Sigmoid colon (tissue), 7 donors: ENCODE data around the gene HERC4. TPM values are rescaled to one million over a fixed set of nuclear protein-coding genes. Genes with fewer than 3 reads are reported as not detected.

ENCODE experiments used
- DNase-seq: peaks from one replicate; pipeline ENCODE4 v3.0.0-alpha.2; 2019
- H3K27ac ChIP-seq, 4 donors: fragments of 200-600 bp; sonication (generic); one replicate each; pipeline ENCODE4 v1.5.1; 2016 to 2019; ENCODE audit warnings: mild to moderate bottlenecking in 1 of 4
- H3K27me3 ChIP-seq, 3 donors: fragments of 200-600 bp; sonication (generic); one replicate each; pipeline ENCODE4 v1.5.1; 2019; ENCODE audit warnings: mild to moderate bottlenecking in 1 of 3
- H3K36me3 ChIP-seq, 4 donors: fragments of 200-600 bp; sonication (generic); one replicate each; pipeline ENCODE4 v1.5.1; 2016 to 2019
- H3K4me1 ChIP-seq, 4 donors: fragments of 200-600 bp; sonication (generic); one replicate each; pipeline ENCODE4 v1.5.1; 2017 to 2019
- H3K4me3 ChIP-seq, 4 donors: fragments of 200-600 bp; sonication (generic); one replicate each; pipeline ENCODE4 v1.5.1; 2017 to 2019; ENCODE audit warnings: mild to moderate bottlenecking in 2 of 4, moderate library complexity in 1 of 4
- H3K9me3 ChIP-seq, 4 donors: fragments of 200-600 bp in 3 of 4; sonication (generic) in 3 of 4; one replicate each; pipeline versions ENCODE4 v1.5.1 to v1.6.1; 2013 to 2019
- CTCF ChIP-seq, 4 experiments: fragments of 450-650 bp in 3 of 4; fragments of 200-600 bp in 1 of 4; IDR thresholded peaks; one replicate each; pipeline ENCODE4 v1.5.1; 2016 to 2019; ENCODE audit warnings: antibody characterized with exemption in 4 of 4, mild to moderate bottlenecking in 3 of 4, moderate library complexity in 2 of 4
- EP300 ChIP-seq, 4 donors: sonication (generic); formaldehyde crosslinking; IDR thresholded peaks; one replicate each; pipeline ENCODE4 v1.6.1; 2017; ENCODE audit warnings: antibody characterized with exemption in 4 of 4
- POLR2A ChIP-seq, 2 donors: fragments of 450-650 bp; IDR thresholded peaks; one replicate each; pipeline ENCODE4 v1.6.1; 2016; ENCODE audit warnings: antibody characterized with exemption in 2 of 2, mild to moderate bottlenecking in 2 of 2, moderate library complexity in 2 of 2
- POLR2AphosphoS5 ChIP-seq, 4 donors: sonication (generic); formaldehyde crosslinking; IDR thresholded peaks; one replicate each; pipeline ENCODE4 v1.6.1; 2017; ENCODE audit warnings: antibody characterized with exemption in 4 of 4
- WGBS, 2 donors: extraction: QIAGEN DNeasy Blood & Tissue Kit; methylation state at CpG; one replicate each; pipeline ENCODE4 v1.1.7; 2013; 5-methylcytosine and 5-hydroxymethylcytosine counted together
- intact Hi-C: fragments of 100-400 bp; cut with DNase I; formaldehyde crosslinking; loops from one replicate; pipeline ENCODE4 v1.15.1; 2023
- polyA plus RNA-seq, 3 donors: library from polyadenylated mRNA; stranded (reverse); fragments of 200-250 nt; gene quantifications; one replicate each; pipeline ENCODE4 v1.2.3, GENCODE V29; 2013
- total RNA-seq, 4 donors: library from RNA; depleted of rRNA; stranded (reverse); fragments of >200 nt; gene quantifications; one replicate each; pipeline ENCODE4 v1.1.0, GENCODE V29; 2016
- donor health status: healthy with polysubstance abuse.
- donor health status: Bipolar disorder and iron deficiency.
- donor health status: healthy.

Gene HERC4
- total and polyA plus RNA-seq, 7 donors: 15.0 to 54.3 (median 49.2) TPM

DNA sequence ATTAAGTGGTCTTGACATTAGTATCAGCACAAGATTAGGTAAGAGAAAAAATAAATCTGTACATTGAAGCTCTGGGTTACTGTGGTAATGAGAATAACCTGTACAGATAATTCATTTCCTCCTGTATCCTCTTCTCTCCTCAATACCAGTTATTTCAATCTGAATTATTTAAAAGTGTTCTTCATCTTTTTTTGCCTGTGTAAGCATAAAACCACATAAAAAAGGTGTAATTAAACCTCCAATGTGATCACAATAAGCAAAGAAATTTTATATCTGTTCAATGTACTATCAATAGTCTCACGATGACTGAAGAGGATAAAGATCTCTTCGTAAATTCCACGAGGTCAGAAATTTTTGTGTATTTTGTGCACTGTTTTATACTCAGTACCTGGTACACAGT is 33.0 kb upstream of the HERC4 start:
- no peak for DNase-seq
- H3K27ac ChIP-seq: no peak overlapping the region
- no peaks in the 10 kb centered on the region for H3K36me3 ChIP-seq
- no peaks in the 10 kb centered on the region for H3K27me3 ChIP-seq
- 82 to 90% methylated on average over 3 of the region's 3 CpGs for WGBS, 2 donors
- intact Hi-C loops: no loop called here
- no peaks in the 10 kb centered on the region for H3K9me3 ChIP-seq
- no peak for TF ChIP-seq POLR2A (IDR thresholded peaks at IDR 0.05)
- TF ChIP-seq POLR2AphosphoS5 (IDR thresholded peaks at IDR 0.05): no peak
- no peak for TF ChIP-seq CTCF (IDR thresholded peaks at IDR 0.05)
- TF ChIP-seq EP300 (IDR thresholded peaks at IDR 0.05): no peak
- H3K4me1 ChIP-seq: peaks cover 0 to 10% (median 5%) of the 10 kb centered on the region in 4 donors
- H3K4me3 ChIP-seq: no peak overlapping the region

- Histone ChIP-seq H3K4me1 (peaks cover 0 to 10% (median 5%) of the 10 kb centered on the region in 4 donors), H3K4me3 (no peak overlapping the region), H3K9me3 (no peaks in the 10 kb centered on the region), H3K27ac (no peak overlapping the region), H3K27me3 (no peaks in the 10 kb centered on the region), H3K36me3 (no peaks in the 10 kb centered on the region)
- intact Hi-C loops: no loop called here
- DNase-seq: no peak
- TF ChIP-seq POLR2A (IDR thresholded peaks at IDR 0.05) (no peak), CTCF (IDR thresholded peaks at IDR 0.05) (no peak), EP300 (IDR thresholded peaks at IDR 0.05) (no peak), POLR2AphosphoS5 (IDR thresholded peaks at IDR 0.05) (no peak)
- 96 to 98% methylated on average over 1 of the region's 1 CpG for WGBS, 2 donors
Observed at GRCh38 chr10:68107651-68108050, 32.6 kb upstream of the HERC4 start.

DNA sequence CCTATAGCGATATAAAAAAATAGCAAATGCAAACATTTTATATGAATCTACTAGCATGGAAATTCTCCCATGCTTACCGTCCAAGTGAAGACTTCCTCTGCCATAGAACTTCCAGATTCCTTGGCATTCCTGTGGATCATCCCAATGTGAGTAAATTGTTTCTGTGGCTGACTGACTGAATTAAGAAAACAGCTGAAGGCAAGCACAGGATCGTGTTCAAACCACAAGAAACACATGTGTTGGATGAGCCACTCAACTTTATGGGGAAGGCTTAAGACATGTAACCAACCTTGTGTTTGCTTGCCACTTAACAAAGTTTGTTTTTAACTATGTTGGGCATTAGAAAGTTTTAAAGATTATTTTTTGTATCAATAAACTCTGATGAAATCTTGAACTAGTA is 31.6 kb upstream of the HERC4 start:
- Histone ChIP-seq H3K36me3 (no peaks in the 10 kb centered on the region), H3K4me1 (peaks cover 0 to 10% (median 5%) of the 10 kb centered on the region in 4 donors), H3K4me3 (no peak overlapping the region), H3K9me3 (no peaks in the 10 kb centered on the region), H3K27me3 (no peaks in the 10 kb centered on the region), H3K27ac (no peak overlapping the region)
- intact Hi-C loops: no loop called here
- 77 to 81% methylated on average over 3 of the region's 3 CpGs for WGBS, 2 donors
- DNase-seq: no peak
- no peak for TF ChIP-seq POLR2A (IDR thresholded peaks at IDR 0.05)
- no peak for TF ChIP-seq CTCF (IDR thresholded peaks at IDR 0.05)

GRCh38 chr10:68105820-68106219 is 30.7 kb upstream of the HERC4 start:
- DNase-seq: no peak
- Histone ChIP-seq H3K4me3 (no peak overlapping the region), H3K27me3 (no peaks in the 10 kb centered on the region), H3K9me3 (no peaks in the 10 kb centered on the region), H3K27ac (no peak overlapping the region), H3K36me3 (no peaks in the 10 kb centered on the region), H3K4me1 (peaks cover 0 to 10% (median 5%) of the 10 kb centered on the region in 4 donors)
- intact Hi-C loops: no loop called here
- TF ChIP-seq EP300 (IDR thresholded peaks at IDR 0.05) (no peak), POLR2A (IDR thresholded peaks at IDR 0.05) (no peak), POLR2AphosphoS5 (IDR thresholded peaks at IDR 0.05) (no peak), CTCF (IDR thresholded peaks at IDR 0.05) (no peak)
- WGBS, 2 donors: 65 to 76% methylated on average over 3 of the region's 3 CpGs

GRCh38 chr10:68103901-68104300 is 28.8 kb upstream of the HERC4 start:
- no peak for DNase-seq
- intact Hi-C loops: no loop called here
- Histone ChIP-seq H3K36me3 (no peaks in the 10 kb centered on the region), H3K4me3 (no peak overlapping the region), H3K9me3 (no peaks in the 10 kb centered on the region), H3K4me1 (no peaks in the 10 kb centered on the region), H3K27ac (no peak overlapping the region), H3K27me3 (no peaks in the 10 kb centered on the region)
- WGBS, 2 donors: 95 to 96% methylated on average over 3 of the region's 3 CpGs
- no peak for TF ChIP-seq EP300 (IDR thresholded peaks at IDR 0.05)
- no peak for TF ChIP-seq CTCF (IDR thresholded peaks at IDR 0.05)
- no peak for TF ChIP-seq POLR2AphosphoS5 (IDR thresholded peaks at IDR 0.05)
- TF ChIP-seq POLR2A (IDR thresholded peaks at IDR 0.05): no peak
